Activated naive CD8-positive, alpha-beta T cell treated with anti-CD3 and anti-CD28 coated beads, Interleukin-2, amount 10 ng/mL, durations not matched to agents 7 days and 5 days (primary cell): ENCODE results near the gene QSOX1. TPM values are rescaled to one million over a fixed set of nuclear protein-coding genes. Genes with fewer than 3 reads are reported as not detected.

ENCODE experiments used
- ATAC-seq: fragments of 150-1000 bp; cut with Tn5 transposase; one replicate; pipeline ENCODE4 v1.10.0; 2021; ENCODE audit warnings: low read depth, moderate library complexity
- POLR2A ChIA-PET: fragments of 350-600 bp; sonication (Branson Sonifier 250); formaldehyde crosslinking; loops from one replicate; lab custom pipeline; 2021; ENCODE audit warnings: antibody characterized with exemption; lab: Charles Lee
- DNase-seq: peaks from one replicate; pipeline ENCODE4 v3.0.0; 2021
- H3K27ac Mint-ChIP-seq: one replicate; pipeline ENCODE4 v1.8.0; 2022; ENCODE audit warnings: mild to moderate bottlenecking, mixed read lengths
- H3K27me3 Mint-ChIP-seq: one replicate; pipeline ENCODE4 v1.8.0; 2022; ENCODE audit warnings: mild to moderate bottlenecking, moderate library complexity, mixed read lengths
- H3K36me3 Mint-ChIP-seq: one replicate; pipeline ENCODE4 v1.8.0; 2021; ENCODE audit warnings: mild to moderate bottlenecking, mixed read lengths
- H3K4me1 Mint-ChIP-seq: one replicate; pipeline ENCODE4 v1.8.0; 2021; ENCODE audit warnings: mixed read lengths
- H3K4me3 Mint-ChIP-seq: one replicate; pipeline ENCODE4 v1.8.0; 2022; ENCODE audit warnings: mild to moderate bottlenecking, moderate library complexity, mixed read lengths
- H3K9me3 Mint-ChIP-seq: one replicate; pipeline ENCODE4 v1.8.0; 2021; ENCODE audit warnings: mixed read lengths
- total RNA-seq, 2 experiments: library from RNA; stranded (reverse); gene quantifications; one replicate each; pipeline ENCODE4 v1.2.3, GENCODE V29; 2021

Gene QSOX1
- total RNA-seq, 2 experiments from 2014 or later: 22.8 to 27.1 TPM

- DNase-seq: no peak
- H3K36me3 Mint-ChIP-seq: no peaks in the 10 kb centered on the region
- POLR2A ChIA-PET: no interaction called here
Measured at GRCh38 chr1:180210008-180210620, 55.4 kb downstream of the QSOX1 start.

GRCh38 chr1:180211156-180211859 lies 56.6 kb downstream of the QSOX1 start:
- ATAC-seq: no peak
- Mint-ChIP-seq H3K36me3 (no peaks in the 10 kb centered on the region), H3K27me3 (peaks cover 27% of the 10 kb centered on the region), H3K4me1 (peaks cover 9% of the 10 kb centered on the region), H3K9me3 (no peaks in the 10 kb centered on the region), H3K4me3 (no peak overlapping the region), H3K27ac (no peak overlapping the region)
- DNase-seq: no peak
- POLR2A ChIA-PET: no interaction called here

More at GRCh38 chr1:180210008-180210620, 55.4 kb downstream of the QSOX1 start:
- ATAC-seq: no peak
- peaks cover 25% of the 10 kb centered on the region for H3K27me3 Mint-ChIP-seq
- peaks cover 9% of the 10 kb centered on the region for H3K4me1 Mint-ChIP-seq
- H3K9me3 Mint-ChIP-seq: no peaks in the 10 kb centered on the region
- no peak overlapping the region for H3K27ac Mint-ChIP-seq
- H3K4me3 Mint-ChIP-seq: no peak overlapping the region

GRCh38 chr1:180211860-180212229 lies 57.2 kb downstream of the QSOX1 start:
- POLR2A ChIA-PET: no interaction called here
- no peak overlapping the region for H3K4me3 Mint-ChIP-seq
- DNase-seq: no peak
- no peak overlapping the region for H3K27ac Mint-ChIP-seq
- ATAC-seq: no peak
- no peaks in the 10 kb centered on the region for H3K36me3 Mint-ChIP-seq
- H3K4me1 Mint-ChIP-seq: peaks cover 9% of the 10 kb centered on the region
- peaks cover 27% of the 10 kb centered on the region for H3K27me3 Mint-ChIP-seq
- H3K9me3 Mint-ChIP-seq: no peaks in the 10 kb centered on the region

GRCh38 chr1:180213401-180214170 lies 58.9 kb downstream of the QSOX1 start:
- ATAC-seq (peak; percentile 85), DNase-seq (peak; percentile 51)
- Mint-ChIP-seq H3K9me3 (no peaks in the 10 kb centered on the region), H3K4me3 (peak overlapping the region; percentile 57), H3K27ac (no peak overlapping the region), H3K27me3 (peaks cover 25% of the 10 kb centered on the region), H3K36me3 (no peaks in the 10 kb centered on the region), H3K4me1 (peaks cover 9% of the 10 kb centered on the region)
- POLR2A ChIA-PET: no interaction called here

GRCh38 chr1:180215856-180216625 lies 61.4 kb downstream of the QSOX1 start:
- Mint-ChIP-seq H3K27ac (no peak overlapping the region), H3K36me3 (no peaks in the 10 kb centered on the region), H3K27me3 (peaks cover 17% of the 10 kb centered on the region), H3K4me3 (no peak overlapping the region), H3K4me1 (peaks cover 9% of the 10 kb centered on the region), H3K9me3 (no peaks in the 10 kb centered on the region)
- ATAC-seq: no peak
- POLR2A ChIA-PET: no interaction called here
- DNase-seq: peak; percentile 5

- H3K36me3 Mint-ChIP-seq: no peaks in the 10 kb centered on the region
- no peak for ATAC-seq
- H3K27me3 Mint-ChIP-seq: peaks cover 13% of the 10 kb centered on the region
- POLR2A ChIA-PET: no interaction called here
- no peak for DNase-seq
- H3K4me3 Mint-ChIP-seq: no peak overlapping the region
- peaks cover 9% of the 10 kb centered on the region for H3K4me1 Mint-ChIP-seq
- H3K27ac Mint-ChIP-seq: no peak overlapping the region
- no peaks in the 10 kb centered on the region for H3K9me3 Mint-ChIP-seq
Measured at GRCh38 chr1:180217006-180217405, 62.3 kb downstream of the QSOX1 start.

GRCh38 chr1:180218806-180219765 lies 64.4 kb downstream of the QSOX1 start:
- H3K27ac Mint-ChIP-seq: no peak overlapping the region
- H3K4me1 Mint-ChIP-seq: peaks cover under 1% of the 10 kb centered on the region
- no peak for ATAC-seq
- no peak overlapping the region for H3K4me3 Mint-ChIP-seq
- peaks cover 27% of the 10 kb centered on the region for H3K27me3 Mint-ChIP-seq
- no peaks in the 10 kb centered on the region for H3K36me3 Mint-ChIP-seq
- POLR2A ChIA-PET: no interaction called here
- DNase-seq: no peak
- no peaks in the 10 kb centered on the region for H3K9me3 Mint-ChIP-seq

- H3K9me3 Mint-ChIP-seq: no peaks in the 10 kb centered on the region
- ATAC-seq: no peak
- no peak overlapping the region for H3K27ac Mint-ChIP-seq
- H3K4me1 Mint-ChIP-seq: no peaks in the 10 kb centered on the region
- H3K36me3 Mint-ChIP-seq: no peaks in the 10 kb centered on the region
- H3K27me3 Mint-ChIP-seq: peaks cover 34% of the 10 kb centered on the region
- POLR2A ChIA-PET: no interaction called here
- no peak overlapping the region for H3K4me3 Mint-ChIP-seq
- DNase-seq: no peak
Measured at GRCh38 chr1:180219776-180220175, 65.1 kb downstream of the QSOX1 start.

GRCh38 chr1:180221462-180221861 lies 66.8 kb downstream of the QSOX1 start:
- Mint-ChIP-seq H3K36me3 (no peaks in the 10 kb centered on the region), H3K27me3 (peaks cover 49% of the 10 kb centered on the region), H3K4me3 (no peak overlapping the region), H3K9me3 (no peaks in the 10 kb centered on the region), H3K4me1 (no peaks in the 10 kb centered on the region), H3K27ac (no peak overlapping the region)
- DNase-seq (no peak), ATAC-seq (no peak)
- POLR2A ChIA-PET: no interaction called here

GRCh38 chr1:180224902-180225301 lies 70.2 kb downstream of the QSOX1 start:
- no peak for ATAC-seq
- POLR2A ChIA-PET: no interaction called here
- H3K27ac Mint-ChIP-seq: no peak overlapping the region
- no peaks in the 10 kb centered on the region for H3K36me3 Mint-ChIP-seq
- peaks cover 2% of the 10 kb centered on the region for H3K4me1 Mint-ChIP-seq
- no peaks in the 10 kb centered on the region for H3K9me3 Mint-ChIP-seq
- DNase-seq: no peak
- H3K27me3 Mint-ChIP-seq: peaks cover 72% of the 10 kb centered on the region
- H3K4me3 Mint-ChIP-seq: no peak overlapping the region

GRCh38 chr1:180225403-180225802 lies 70.7 kb downstream of the QSOX1 start:
- Mint-ChIP-seq H3K36me3 (no peaks in the 10 kb centered on the region), H3K9me3 (no peaks in the 10 kb centered on the region), H3K4me3 (no peak overlapping the region), H3K27ac (no peak overlapping the region), H3K27me3 (peaks cover 75% of the 10 kb centered on the region), H3K4me1 (peaks cover 2% of the 10 kb centered on the region)
- DNase-seq: no peak
- POLR2A ChIA-PET: no interaction called here
- no peak for ATAC-seq

GRCh38 chr1:180227861-180228647 lies 73.4 kb downstream of the QSOX1 start:
- no peak overlapping the region for H3K27ac Mint-ChIP-seq
- ATAC-seq: no peak
- H3K36me3 Mint-ChIP-seq: no peaks in the 10 kb centered on the region

More at GRCh38 chr1:180227861-180228647, 73.4 kb downstream of the QSOX1 start:
- peak overlapping the region; percentile 74 for H3K4me3 Mint-ChIP-seq
- POLR2A ChIA-PET: no interaction called here
- DNase-seq: no peak
- H3K9me3 Mint-ChIP-seq: no peaks in the 10 kb centered on the region
- H3K4me1 Mint-ChIP-seq: peaks cover 9% of the 10 kb centered on the region
- peaks cover 84% of the 10 kb centered on the region for H3K27me3 Mint-ChIP-seq
